Neural crest cell (in vitro differentiated cells): ENCODE results near the gene SLC6A20. TPM values are rescaled to one million over a fixed set of nuclear protein-coding genes. Genes with fewer than 3 reads are reported as not detected.

Source experiments
- DNase-seq: peaks from one replicate; pipeline ENCODE4 v3.0.0; 2021; ENCODE audit warnings: low read depth, mixed read lengths, low spot score
- H3K27ac Mint-ChIP-seq: one replicate; pipeline ENCODE4 v1.8.0; 2021; ENCODE audit warnings: mild to moderate bottlenecking, mixed read lengths; ENCODE audit not compliant: unreplicated experiment
- H3K27me3 Mint-ChIP-seq: 2 replicates; pipeline ENCODE4 v1.8.0; 2021; ENCODE audit warnings: low read depth, mild to moderate bottlenecking, mixed read lengths
- H3K36me3 Mint-ChIP-seq: 2 replicates; pipeline ENCODE4 v1.8.0; 2021; ENCODE audit warnings: low read depth, mild to moderate bottlenecking, mixed read lengths
- H3K4me1 Mint-ChIP-seq: 2 replicates; pipeline ENCODE4 v1.8.0; 2021; ENCODE audit warnings: mixed read lengths
- H3K4me3 Mint-ChIP-seq: one replicate; pipeline ENCODE4 v1.8.0; 2021; ENCODE audit warnings: mild to moderate bottlenecking, mixed read lengths
- H3K9me3 Mint-ChIP-seq: 2 replicates; pipeline ENCODE4 v1.8.0; 2021; ENCODE audit warnings: mixed read lengths
- CTCF ChIP-seq: fragments of 200-600 bp; sonication (generic); conservative IDR thresholded peaks from 2 replicates; pipeline ENCODE4 v1.5.0; 2021; ENCODE audit warnings: antibody characterized with exemption, mild to moderate bottlenecking
- total RNA-seq: library from RNA; stranded (reverse); gene quantifications from 2 replicates; pipeline ENCODE4 v1.2.1, GENCODE V29; 2021

Gene SLC6A20
- total RNA-seq, 1 donor from 2014 or later, result not detected

- no peak for TF ChIP-seq CTCF
- Mint-ChIP-seq H3K27ac (no peak overlapping the region), H3K4me3 (no peak overlapping the region), H3K27me3 (peaks cover 41% of the 10 kb centered on the region), H3K4me1 (no peaks in the 10 kb centered on the region), H3K9me3 (no peaks in the 10 kb centered on the region), H3K36me3 (no peaks in the 10 kb centered on the region)
- no peak for DNase-seq
Measured at GRCh38 chr3:45771831-45772230, 24.5 kb downstream of the SLC6A20 start.

DNA sequence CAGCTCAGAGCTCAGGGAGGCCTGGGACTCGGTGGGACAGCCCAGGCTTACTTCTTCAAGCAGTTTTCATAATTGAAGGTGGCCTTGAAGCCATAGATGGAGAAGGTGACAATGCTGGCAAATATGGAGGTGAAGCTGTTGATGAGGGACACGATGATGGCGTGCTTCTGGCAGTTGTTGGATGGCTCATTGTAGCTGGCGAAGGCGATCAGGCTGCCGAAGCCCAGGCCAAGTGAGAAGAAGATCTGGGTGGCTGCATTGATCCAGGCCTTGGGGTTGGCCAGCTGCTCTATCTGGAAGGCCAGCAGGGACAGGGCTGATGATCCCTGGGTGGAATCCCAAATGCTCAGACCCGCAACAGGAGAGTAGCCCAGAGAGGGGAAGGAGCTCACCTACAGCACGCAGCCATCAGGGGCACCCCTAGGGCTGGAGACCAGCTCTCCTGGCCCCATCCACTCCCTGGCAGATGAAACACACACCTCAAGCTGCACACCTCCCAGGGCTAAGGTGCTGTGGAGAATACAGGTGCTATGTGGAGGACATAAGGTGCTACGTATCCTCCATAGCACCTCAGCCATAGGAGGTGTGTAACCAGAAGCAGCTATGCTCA, 25.1 kb downstream of the SLC6A20 start:
- no peaks in the 10 kb centered on the region for H3K9me3 Mint-ChIP-seq
- peaks cover 41% of the 10 kb centered on the region for H3K27me3 Mint-ChIP-seq
- no peak for TF ChIP-seq CTCF
- H3K36me3 Mint-ChIP-seq, result no peaks in the 10 kb centered on the region
- no peaks in the 10 kb centered on the region for H3K4me1 Mint-ChIP-seq
- H3K27ac Mint-ChIP-seq, result no peak overlapping the region
- no peak overlapping the region for H3K4me3 Mint-ChIP-seq
- no peak for DNase-seq

GRCh38 chr3:45765958-45766357, 30.4 kb downstream of the SLC6A20 start:
- H3K4me1 Mint-ChIP-seq, result peaks cover 3% of the 10 kb centered on the region
- H3K27me3 Mint-ChIP-seq, result peaks cover 29% of the 10 kb centered on the region
- no peak for TF ChIP-seq CTCF
- H3K36me3 Mint-ChIP-seq, result no peaks in the 10 kb centered on the region
- DNase-seq, result no peak
- peaks cover 4% of the 10 kb centered on the region for H3K9me3 Mint-ChIP-seq
- H3K4me3 Mint-ChIP-seq, result no peak overlapping the region
- H3K27ac Mint-ChIP-seq, result no peak overlapping the region

GRCh38 chr3:45765266-45765851, 31.0 kb downstream of the SLC6A20 start:
- Mint-ChIP-seq H3K27me3 (peaks cover 27% of the 10 kb centered on the region), H3K9me3 (peaks cover 4% of the 10 kb centered on the region), H3K27ac (no peak overlapping the region), H3K4me3 (no peak overlapping the region), H3K4me1 (peaks cover 3% of the 10 kb centered on the region), H3K36me3 (no peaks in the 10 kb centered on the region)
- TF ChIP-seq CTCF, result no peak
- DNase-seq, result no peak

DNA sequence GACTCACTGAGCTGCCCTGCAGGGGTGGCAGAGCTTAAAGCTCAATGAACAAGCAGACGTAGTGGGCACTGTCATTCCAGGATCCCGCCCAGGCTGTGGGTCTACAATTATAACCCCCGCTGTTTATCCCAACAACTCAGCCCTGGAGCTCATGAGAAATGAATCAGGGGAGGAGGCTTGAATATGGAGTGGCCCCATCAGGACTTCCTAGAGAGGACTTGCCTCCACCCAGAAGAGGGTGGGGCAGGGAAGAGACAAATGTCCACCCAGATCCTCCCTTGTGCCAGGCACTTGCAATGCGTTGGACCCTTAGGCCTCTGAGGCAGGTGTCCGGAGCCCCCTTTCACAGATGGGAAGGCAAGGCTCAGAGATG, 33.0 kb downstream of the SLC6A20 start:
- no peak for TF ChIP-seq CTCF
- Mint-ChIP-seq H3K4me1 (peaks cover 3% of the 10 kb centered on the region), H3K4me3 (no peak overlapping the region), H3K27me3 (peaks cover 7% of the 10 kb centered on the region), H3K27ac (no peak overlapping the region), H3K36me3 (no peaks in the 10 kb centered on the region), H3K9me3 (peaks cover 4% of the 10 kb centered on the region)
- DNase-seq, result no peak
